Mesothelial cell of epicardium (in vitro differentiated cells): ENCODE results near the gene GOLGA8R. TPM values are rescaled to one million over a fixed set of nuclear protein-coding genes. Genes with fewer than 3 reads are reported as not detected.
"Not testable (repeated sequence)": the region's sequence is repeated elsewhere in the genome, so short reads cannot be mapped to it uniquely, and the experiment has no call there.

ENCODE experiments used
- DNase-seq, 2 experiments: peaks; one replicate each; pipeline ENCODE4 v3.0.0; 2021; ENCODE audit warnings: low spot score in 2 of 2; ENCODE audit not compliant: unreplicated experiment in 2 of 2
- H3K27ac Mint-ChIP-seq: 2 replicates; pipeline ENCODE4 v1.8.0; 2021; ENCODE audit warnings: mixed read lengths
- H3K27me3 Mint-ChIP-seq: 2 replicates; pipeline ENCODE4 v1.8.0; 2021; ENCODE audit warnings: low read depth, mixed read lengths
- H3K36me3 Mint-ChIP-seq: 2 replicates; pipeline ENCODE4 v1.8.0; 2021; ENCODE audit warnings: mixed read lengths
- H3K4me1 Mint-ChIP-seq: 2 replicates; pipeline ENCODE4 v1.8.0; 2021; ENCODE audit warnings: mixed read lengths
- H3K4me3 Mint-ChIP-seq: 2 replicates; pipeline ENCODE4 v1.8.0; 2021; ENCODE audit warnings: mild to moderate bottlenecking, moderate library complexity, mixed read lengths
- H3K9me3 Mint-ChIP-seq: 2 replicates; pipeline ENCODE4 v1.8.0; 2021; ENCODE audit warnings: mixed read lengths
- total RNA-seq: library from RNA; stranded (reverse); gene quantifications from 3 replicates; pipeline ENCODE4 v1.2.1, GENCODE V29; 2021

GOLGA8R gene
- total RNA-seq, 1 donor from 2014 or later, result 8.0 TPM

GRCh38 chr15:30375872-30376271 lies 38.2 kb downstream of the GOLGA8R start:
- H3K9me3 Mint-ChIP-seq, H3K27ac Mint-ChIP-seq, DNase-seq, H3K4me1 Mint-ChIP-seq, H3K4me3 Mint-ChIP-seq, H3K27me3 Mint-ChIP-seq, H3K36me3 Mint-ChIP-seq: not testable (repeated sequence)

- H3K4me3 Mint-ChIP-seq, H3K27me3 Mint-ChIP-seq, H3K9me3 Mint-ChIP-seq, H3K27ac Mint-ChIP-seq, H3K36me3 Mint-ChIP-seq, H3K4me1 Mint-ChIP-seq, DNase-seq: not testable (repeated sequence)
These were observed 39.2 kb downstream of the GOLGA8R start for GRCh38 chr15:30374862-30375261.

DNA sequence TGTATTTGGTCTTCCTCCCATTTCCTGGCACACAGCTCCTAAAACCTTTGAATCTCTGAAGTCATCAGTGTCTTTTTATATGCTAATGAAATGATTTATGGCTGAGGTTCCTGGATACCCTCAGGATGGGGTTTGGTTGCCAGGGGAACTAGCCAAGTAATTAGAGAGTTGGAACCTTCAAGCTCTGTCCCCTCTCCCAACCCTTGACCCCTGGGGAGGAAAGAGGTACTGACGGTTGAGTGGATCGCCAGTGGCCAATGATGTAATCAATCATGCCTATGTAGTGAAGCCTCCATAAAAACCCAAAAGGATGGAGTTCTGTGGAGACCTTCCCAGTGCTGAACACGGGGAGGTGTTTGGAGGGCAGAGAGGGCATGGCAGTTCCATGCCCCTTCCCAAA lies 45.8 kb downstream of the GOLGA8R start:
- DNase-seq, H3K4me1 Mint-ChIP-seq, H3K36me3 Mint-ChIP-seq, H3K27me3 Mint-ChIP-seq, H3K9me3 Mint-ChIP-seq, H3K27ac Mint-ChIP-seq, H3K4me3 Mint-ChIP-seq: not testable (repeated sequence)

GRCh38 chr15:30367246-30367645 lies 46.8 kb downstream of the GOLGA8R start:
- not testable (repeated sequence) for DNase-seq, H3K36me3 Mint-ChIP-seq, H3K4me1 Mint-ChIP-seq, H3K27me3 Mint-ChIP-seq, H3K9me3 Mint-ChIP-seq, H3K27ac Mint-ChIP-seq, H3K4me3 Mint-ChIP-seq

GRCh38 chr15:30361404-30361803 lies 52.7 kb downstream of the GOLGA8R start:
- not testable (repeated sequence) for DNase-seq, H3K27ac Mint-ChIP-seq, H3K9me3 Mint-ChIP-seq, H3K36me3 Mint-ChIP-seq, H3K4me1 Mint-ChIP-seq, H3K4me3 Mint-ChIP-seq, H3K27me3 Mint-ChIP-seq

DNA sequence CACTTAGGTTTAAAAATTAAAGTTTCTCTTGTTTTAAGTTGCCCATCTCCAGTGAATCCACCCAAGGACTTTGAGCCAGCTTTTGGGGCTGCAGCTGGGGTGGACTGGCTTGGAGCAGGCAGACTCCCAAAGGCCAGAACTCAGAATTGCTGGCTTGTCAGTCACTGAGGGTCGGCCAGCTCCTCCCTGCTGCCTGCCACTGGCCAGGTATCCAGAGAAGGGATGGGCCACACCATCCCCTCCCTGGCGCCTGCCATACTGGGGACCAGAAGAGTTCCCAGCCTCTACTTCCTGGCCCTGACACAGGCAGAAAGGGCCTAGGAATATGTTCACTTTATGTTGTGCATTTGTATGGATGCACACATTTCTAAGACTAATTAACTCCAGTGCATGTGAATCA lies 53.1 kb downstream of the GOLGA8R start:
- H3K9me3 Mint-ChIP-seq, H3K4me3 Mint-ChIP-seq, H3K36me3 Mint-ChIP-seq, H3K27ac Mint-ChIP-seq, H3K27me3 Mint-ChIP-seq, H3K4me1 Mint-ChIP-seq, DNase-seq: not testable (repeated sequence)

- not testable (repeated sequence) for H3K9me3 Mint-ChIP-seq, DNase-seq, H3K27me3 Mint-ChIP-seq, H3K27ac Mint-ChIP-seq, H3K36me3 Mint-ChIP-seq, H3K4me3 Mint-ChIP-seq, H3K4me1 Mint-ChIP-seq
These were observed 59.0 kb downstream of the GOLGA8R start for GRCh38 chr15:30355043-30355442.

Other genes starting within 250 kb of the GOLGA8R start
- 0.33 to 1.5 TPM (median 0.99 TPM) in 3 replicates for gene CHRFAM7A, start 20.7 kb downstream of the GOLGA8R start, total RNA-seq
- 0.49 to 1.9 TPM (median 0.87 TPM) in 3 replicates for gene GOLGA8Q, start 137.8 kb upstream of the GOLGA8R start, total RNA-seq
- 0.29 to 0.51 TPM (median 0.47 TPM) in 3 replicates for gene GOLGA8H, start 189.8 kb upstream of the GOLGA8R start, total RNA-seq